ENCODE data around the gene PCBD1. TPM values are rescaled to one million over a fixed set of nuclear protein-coding genes. Genes with fewer than 3 reads are reported as not detected.

PCBD1 gene
- total RNA-seq = 10 to 100 TPM in 2 of 5 experiments, 1 to 10 TPM in 3; 4.5 to 29.8 (median 8.3) TPM
- 1 to 10 TPM; 6.3 to 7.8 TPM for polyA plus RNA-seq
- 1.6 reads per million, percentile 5 among the genes with 10 or more reads in this experiment for total RNA-seq

DNA sequence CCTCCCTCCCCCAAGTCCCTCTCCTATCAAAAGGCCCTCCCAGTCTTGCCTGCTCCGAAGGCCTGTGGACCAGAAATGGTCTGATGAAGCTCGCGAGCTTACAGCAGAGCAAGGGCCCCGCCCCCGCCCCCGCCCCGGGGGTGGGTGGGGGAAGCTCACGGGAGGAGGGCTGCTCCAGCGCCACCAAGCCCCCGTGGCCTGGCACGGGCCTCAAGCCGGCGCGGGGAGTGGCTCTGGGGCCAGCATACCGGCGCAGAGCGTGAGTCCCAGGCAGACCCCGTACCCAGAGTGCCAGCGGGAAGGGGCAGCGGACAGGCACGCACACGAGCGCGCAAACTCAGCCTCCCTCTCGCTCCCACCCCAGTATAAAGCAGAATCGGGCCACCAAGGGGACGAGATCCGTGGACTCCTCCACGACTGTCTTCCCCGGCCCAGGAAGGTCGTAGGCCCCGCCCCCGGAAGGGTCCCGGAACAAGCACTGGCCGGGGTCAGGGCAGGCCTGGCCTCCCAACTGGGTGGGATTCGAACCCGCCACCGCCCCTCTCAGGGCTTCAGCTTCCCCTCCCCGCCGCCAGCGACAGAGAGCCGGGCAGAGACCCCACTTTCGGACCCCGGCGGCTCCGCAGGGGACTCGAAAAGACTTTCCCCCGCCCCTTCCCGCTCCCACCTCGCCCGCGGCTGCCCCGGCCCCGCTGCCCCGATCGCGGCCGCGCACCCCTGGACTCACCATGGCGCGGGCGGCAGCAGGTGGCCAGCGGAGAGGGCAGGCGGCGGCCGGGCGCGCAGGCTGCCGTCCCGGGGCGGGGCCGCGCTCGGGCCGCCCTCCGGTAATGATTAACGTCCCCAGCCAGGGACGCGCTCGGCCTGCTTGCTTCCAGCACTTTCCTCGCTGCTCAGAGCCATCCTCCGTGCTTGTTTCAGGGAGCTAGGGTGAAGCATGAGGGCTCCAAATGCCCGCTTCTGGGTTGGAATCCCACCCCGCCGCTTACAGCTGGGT is at the start of gene PCBD1:
PCBD1 (minus strand) TSS at position 762 of the 997 bp plus-strand sequence; CDS start at position 730, 32 bp downstream.
- Histone ChIP-seq H3K4me1 (ENCODE audit: control insufficient read depth in 2 of 2, insufficient read depth in 2 of 2, low read length in 2 of 2) (peaks cover 4 to 10% of the 10 kb centered on the region in 2 donors), H3K9me3 (ENCODE audit: control insufficient read depth in 2 of 3, low read length in 3 of 3) (no peaks in the 10 kb centered on the region), H3K27me3 (ENCODE audit: control insufficient read depth in 2 of 2, insufficient read depth in 2 of 2, low read length in 2 of 2) (no peaks in the 10 kb centered on the region), H3K4me3 (ENCODE audit: low read length) (peak within 1 kb of the TSS; percentile 73), H3K27ac (ENCODE audit: low read depth, low read length) (peak within 1 kb of the TSS; percentile 74), H3K36me3 (ENCODE audit: control insufficient read depth in 2 of 3, insufficient read depth in 3 of 3, low read length in 3 of 3) (peaks cover 0 to 7% (median 0%) of the 10 kb centered on the region in 3 experiments)
- Mint-ChIP-seq H3K27me3 (no peaks in the 10 kb centered on the region), H3K36me3 (peaks cover 0 to 11% (median 3%) of the 10 kb centered on the region in 5 donors), H3K4me3 (peak within 1 kb of the TSS; percentile 84 to 89 (median 88)), H3K9me3 (no peaks in the 10 kb centered on the region), H3K4me1 (peaks cover 0 to 25% (median 8%) of the 10 kb centered on the region in 7 donors), H3K27ac (peak within 1 kb of the TSS; percentile 53 to 91 (median 78))
- DNase-seq (peak; percentile 36 to 78 (median 63)), ATAC-seq (peak; percentile 93)
- intact Hi-C loops (cut with micrococcal nuclease) = loop anchor here (1.0 to 10.0 kb wide), 5 partner anchors 73 to 796 kb away; partner anchors contain the start of genes EIF4EBP2 (in 2 of the 2), PPA1 (in 2 of the 2) and SGPL1 (in 1 of the 2)
- POLR2A ChIA-PET = no interaction called here
- CTCF ChIA-PET = interaction anchor here (2.0 kb wide), 1 partner anchor 10 kb away, joined by 6 read pairs; no protein-coding TSS in a partner anchor

- Histone ChIP-seq H3K4me1 (ENCODE audit: control insufficient read depth in 2 of 2, insufficient read depth in 2 of 2, low read length in 2 of 2) (no peaks in the 10 kb centered on the region), H3K9me3 (ENCODE audit: control insufficient read depth in 2 of 3, low read length in 3 of 3) (no peaks in the 10 kb centered on the region), H3K4me3 (ENCODE audit: low read length) (no peak overlapping the region), H3K27me3 (ENCODE audit: control insufficient read depth in 2 of 2, insufficient read depth in 2 of 2, low read length in 2 of 2) (no peaks in the 10 kb centered on the region), H3K36me3 (ENCODE audit: control insufficient read depth in 2 of 3, insufficient read depth in 3 of 3, low read length in 3 of 3) (no peaks in the 10 kb centered on the region), H3K27ac (ENCODE audit: low read depth, low read length) (no peak overlapping the region)
- ChIA-PET CTCF (no interaction called here), POLR2A (no interaction called here)
- no peaks in the 10 kb centered on the region for H3K9me3 Mint-ChIP-seq
- H3K4me3 Mint-ChIP-seq = no peak overlapping the region
- DNase-seq = no peak
- no peak overlapping the region for H3K27ac Mint-ChIP-seq
- no peaks in the 10 kb centered on the region for H3K36me3 Mint-ChIP-seq
- no peak for ATAC-seq
- H3K27me3 Mint-ChIP-seq = peaks cover 0 to 3% (median 0%) of the 10 kb centered on the region in 5 donors
- peaks cover 0 to 1% (median 0%) of the 10 kb centered on the region in 7 donors for H3K4me1 Mint-ChIP-seq
- intact Hi-C loops (cut with micrococcal nuclease) = no loop called here
These were observed 49.3 kb upstream of the PCBD1 start for GRCh38 chr10:70937661-70938060.

DNA sequence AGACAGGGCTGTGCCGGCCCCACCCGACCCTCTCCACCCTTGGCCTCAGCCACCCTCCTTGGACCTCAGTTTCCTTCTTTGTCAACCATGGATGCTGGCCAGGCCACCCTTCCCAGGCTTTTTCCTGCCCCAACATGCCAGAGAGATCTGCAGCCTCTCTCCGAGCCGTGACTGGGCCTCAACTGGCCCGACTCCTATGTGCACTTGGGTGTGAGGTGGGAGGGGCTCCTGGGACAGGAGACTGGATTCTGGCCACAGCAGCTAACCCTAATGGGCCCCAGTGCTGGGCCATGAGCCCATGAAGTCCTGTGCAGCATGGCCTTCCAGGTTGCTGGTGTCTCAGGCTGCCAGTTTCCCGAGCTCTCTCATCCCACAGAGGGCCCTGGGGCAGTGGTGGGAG is 47.7 kb upstream of the PCBD1 start:
- ATAC-seq (no peak), DNase-seq (no peak)
- intact Hi-C loops (cut with micrococcal nuclease) = no loop called here
- Mint-ChIP-seq H3K27me3 (peaks cover 0 to 3% (median 0%) of the 10 kb centered on the region in 5 donors), H3K36me3 (no peaks in the 10 kb centered on the region), H3K27ac (no peak overlapping the region), H3K4me1 (peaks cover 0 to 1% (median 0%) of the 10 kb centered on the region in 7 donors), H3K9me3 (no peaks in the 10 kb centered on the region), H3K4me3 (no peak overlapping the region)
- Histone ChIP-seq H3K4me3 (ENCODE audit: low read length) (no peak overlapping the region), H3K36me3 (ENCODE audit: control insufficient read depth in 2 of 3, insufficient read depth in 3 of 3, low read length in 3 of 3) (no peaks in the 10 kb centered on the region), H3K27ac (ENCODE audit: low read depth, low read length) (no peak overlapping the region), H3K27me3 (ENCODE audit: control insufficient read depth in 2 of 2, insufficient read depth in 2 of 2, low read length in 2 of 2) (no peaks in the 10 kb centered on the region), H3K9me3 (ENCODE audit: control insufficient read depth in 2 of 3, low read length in 3 of 3) (no peaks in the 10 kb centered on the region), H3K4me1 (ENCODE audit: control insufficient read depth in 2 of 2, insufficient read depth in 2 of 2, low read length in 2 of 2) (no peaks in the 10 kb centered on the region)
- CTCF ChIA-PET = no interaction called here
- POLR2A ChIA-PET = no interaction called here

DNA sequence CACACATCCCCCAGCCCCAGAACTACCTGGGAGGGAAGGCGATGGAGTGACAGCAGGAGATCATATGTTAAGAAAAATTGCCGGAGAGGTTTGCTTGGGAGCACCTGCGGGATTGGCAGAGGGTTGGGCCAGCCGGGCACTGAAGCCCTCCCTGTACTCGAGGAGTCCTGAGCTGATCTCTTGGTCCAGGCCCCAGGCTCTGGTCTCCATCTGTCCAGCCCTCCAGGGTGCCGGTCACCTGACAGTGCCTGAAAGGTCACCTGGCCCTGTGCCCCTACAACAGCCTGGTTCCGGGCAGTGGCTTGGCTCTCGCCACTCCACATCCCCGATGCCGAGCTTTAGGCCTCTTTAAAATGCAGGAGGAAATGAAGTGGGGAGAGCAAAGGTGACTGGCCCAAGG is 47.3 kb upstream of the PCBD1 start:
- Histone ChIP-seq H3K36me3 (ENCODE audit: control insufficient read depth in 2 of 3, insufficient read depth in 3 of 3, low read length in 3 of 3) (no peaks in the 10 kb centered on the region), H3K4me3 (ENCODE audit: low read length) (no peak overlapping the region), H3K27me3 (ENCODE audit: control insufficient read depth in 2 of 2, insufficient read depth in 2 of 2, low read length in 2 of 2) (no peaks in the 10 kb centered on the region), H3K27ac (ENCODE audit: low read depth, low read length) (no peak overlapping the region), H3K4me1 (ENCODE audit: control insufficient read depth in 2 of 2, insufficient read depth in 2 of 2, low read length in 2 of 2) (no peaks in the 10 kb centered on the region), H3K9me3 (ENCODE audit: control insufficient read depth in 2 of 3, low read length in 3 of 3) (no peaks in the 10 kb centered on the region)
- no peak for ATAC-seq
- H3K27me3 Mint-ChIP-seq = peaks cover 0 to 3% (median 0%) of the 10 kb centered on the region in 5 donors
- intact Hi-C loops (cut with micrococcal nuclease) = no loop called here
- POLR2A ChIA-PET = no interaction called here
- no peaks in the 10 kb centered on the region for H3K36me3 Mint-ChIP-seq
- CTCF ChIA-PET = no interaction called here
- peaks cover 0 to 1% (median 0%) of the 10 kb centered on the region in 7 donors for H3K4me1 Mint-ChIP-seq
- H3K4me3 Mint-ChIP-seq = no peak overlapping the region
- no peak for DNase-seq
- no peak overlapping the region for H3K27ac Mint-ChIP-seq
- no peaks in the 10 kb centered on the region for H3K9me3 Mint-ChIP-seq

DNA sequence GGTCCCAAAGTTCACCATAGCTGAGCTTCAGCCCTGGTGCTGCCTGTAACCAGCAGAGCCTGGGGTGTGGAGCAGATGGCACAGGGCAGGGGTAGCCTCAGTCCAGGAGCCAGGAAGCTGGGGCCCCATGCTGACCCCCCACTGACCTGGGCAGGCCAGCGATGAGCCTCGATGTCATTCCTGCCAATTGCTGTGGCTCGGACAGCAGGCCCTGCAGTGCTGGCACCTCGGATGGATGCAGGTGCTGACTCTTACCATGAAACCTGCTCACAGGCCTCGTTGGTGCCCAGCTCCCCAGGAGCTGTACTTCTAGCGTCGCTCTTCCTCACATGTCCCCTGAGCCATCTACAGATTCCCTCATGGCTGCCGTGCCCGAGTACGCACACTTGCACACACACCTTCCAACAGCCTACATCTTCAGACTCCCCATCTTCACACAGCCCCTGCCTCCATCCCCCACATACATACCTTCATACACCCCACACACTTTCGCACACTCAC is 46.8 kb upstream of the PCBD1 start:
- Mint-ChIP-seq H3K36me3 (no peaks in the 10 kb centered on the region), H3K9me3 (no peaks in the 10 kb centered on the region), H3K4me3 (no peak overlapping the region), H3K27me3 (peaks cover 0 to 3% (median 0%) of the 10 kb centered on the region in 5 donors), H3K27ac (no peak overlapping the region), H3K4me1 (peaks cover 0 to 1% (median 0%) of the 10 kb centered on the region in 7 donors)
- H3K36me3 ChIP-seq (ENCODE audit: control insufficient read depth in 2 of 3, insufficient read depth in 3 of 3, low read length in 3 of 3) = no peaks in the 10 kb centered on the region
- no peaks in the 10 kb centered on the region for H3K4me1 ChIP-seq (ENCODE audit: control insufficient read depth in 2 of 2, insufficient read depth in 2 of 2, low read length in 2 of 2)
- H3K27ac ChIP-seq (ENCODE audit: low read depth, low read length) = no peak overlapping the region
- H3K9me3 ChIP-seq (ENCODE audit: control insufficient read depth in 2 of 3, low read length in 3 of 3) = no peaks in the 10 kb centered on the region
- no peak overlapping the region for H3K4me3 ChIP-seq (ENCODE audit: low read length)
- H3K27me3 ChIP-seq (ENCODE audit: control insufficient read depth in 2 of 2, insufficient read depth in 2 of 2, low read length in 2 of 2) = no peaks in the 10 kb centered on the region
- intact Hi-C loops (cut with micrococcal nuclease) = no loop called here
- no peak for DNase-seq
- CTCF ChIA-PET = no interaction called here
- ATAC-seq = no peak
- POLR2A ChIA-PET = no interaction called here

GRCh38 chr10:70934701-70935100 is 46.3 kb upstream of the PCBD1 start:
- Mint-ChIP-seq H3K36me3 (no peaks in the 10 kb centered on the region), H3K27ac (no peak overlapping the region), H3K4me3 (no peak overlapping the region), H3K9me3 (no peaks in the 10 kb centered on the region), H3K4me1 (peaks cover 0 to 1% (median 0%) of the 10 kb centered on the region in 7 donors), H3K27me3 (peaks cover 0 to 3% (median 0%) of the 10 kb centered on the region in 5 donors)
- ChIA-PET POLR2A (no interaction called here), CTCF (no interaction called here)
- no peaks in the 10 kb centered on the region for H3K4me1 ChIP-seq (ENCODE audit: control insufficient read depth in 2 of 2, insufficient read depth in 2 of 2, low read length in 2 of 2)
- H3K36me3 ChIP-seq (ENCODE audit: control insufficient read depth in 2 of 3, insufficient read depth in 3 of 3, low read length in 3 of 3) = no peaks in the 10 kb centered on the region
- no peaks in the 10 kb centered on the region for H3K9me3 ChIP-seq (ENCODE audit: control insufficient read depth in 2 of 3, low read length in 3 of 3)
- no peak overlapping the region for H3K4me3 ChIP-seq (ENCODE audit: low read length)
- no peak for DNase-seq
- H3K27me3 ChIP-seq (ENCODE audit: control insufficient read depth in 2 of 2, insufficient read depth in 2 of 2, low read length in 2 of 2) = no peaks in the 10 kb centered on the region
- no peak overlapping the region for H3K27ac ChIP-seq (ENCODE audit: low read depth, low read length)
- intact Hi-C loops (cut with micrococcal nuclease) = no loop called here
- ATAC-seq = no peak

All from naive thymus-derived CD4-positive, alpha-beta T cell (primary cell).